ENCODE data around the gene GGN. TPM values are rescaled to one million over a fixed set of nuclear protein-coding genes. Genes with fewer than 3 reads are reported as not detected.

The GGN gene
- total and polyA plus RNA-seq, 9 of the 15 experiments (the other 6 are each of a cell fraction or from before 2014, with no cell fraction given), result 0.15 to 0.33 TPM; not detected in 7

DNA sequence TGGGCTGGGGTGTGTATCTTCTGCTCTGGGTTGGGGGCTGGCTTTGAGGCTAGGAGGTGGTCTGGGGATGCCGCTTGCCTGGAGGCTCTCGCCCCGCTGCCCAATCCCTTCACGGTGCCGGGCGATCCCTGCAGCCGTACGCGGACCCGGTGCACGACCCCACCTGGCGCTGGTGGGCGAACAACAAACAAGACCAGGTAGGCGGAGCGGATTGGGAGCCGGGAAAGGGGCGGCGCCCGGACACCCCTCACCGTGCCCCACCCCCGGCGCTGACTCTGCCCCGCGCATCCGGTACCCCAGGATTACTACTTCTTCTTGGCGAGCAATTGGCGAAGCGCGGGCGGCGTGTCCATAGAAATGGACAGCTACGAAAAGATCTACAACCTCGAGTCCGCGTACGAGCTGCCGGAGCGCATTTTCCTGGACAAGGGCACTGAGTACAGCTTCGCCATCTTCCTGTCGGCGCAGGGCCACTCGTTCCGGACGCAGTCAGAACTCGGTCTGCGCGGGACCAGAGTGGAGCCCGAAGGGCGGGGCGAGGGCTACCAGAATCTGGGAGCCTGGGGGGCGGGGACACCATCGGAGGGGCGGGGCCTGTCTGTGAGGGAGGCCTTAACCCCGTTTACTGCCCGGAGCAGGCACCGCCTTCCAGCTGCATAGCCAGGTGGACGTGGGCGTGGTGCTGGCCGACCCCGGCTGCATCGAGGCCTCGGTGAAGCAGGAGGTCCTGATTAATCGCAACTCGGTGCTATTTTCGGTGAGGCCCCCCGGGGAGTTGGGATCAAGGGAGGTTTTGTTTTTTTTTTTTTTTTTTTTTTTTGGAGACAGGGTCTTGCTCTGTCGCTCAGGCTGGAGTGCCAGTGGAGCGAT, 25.5 kb downstream of the GGN start (continued):
- TF ChIP-seq, protein P1, sequence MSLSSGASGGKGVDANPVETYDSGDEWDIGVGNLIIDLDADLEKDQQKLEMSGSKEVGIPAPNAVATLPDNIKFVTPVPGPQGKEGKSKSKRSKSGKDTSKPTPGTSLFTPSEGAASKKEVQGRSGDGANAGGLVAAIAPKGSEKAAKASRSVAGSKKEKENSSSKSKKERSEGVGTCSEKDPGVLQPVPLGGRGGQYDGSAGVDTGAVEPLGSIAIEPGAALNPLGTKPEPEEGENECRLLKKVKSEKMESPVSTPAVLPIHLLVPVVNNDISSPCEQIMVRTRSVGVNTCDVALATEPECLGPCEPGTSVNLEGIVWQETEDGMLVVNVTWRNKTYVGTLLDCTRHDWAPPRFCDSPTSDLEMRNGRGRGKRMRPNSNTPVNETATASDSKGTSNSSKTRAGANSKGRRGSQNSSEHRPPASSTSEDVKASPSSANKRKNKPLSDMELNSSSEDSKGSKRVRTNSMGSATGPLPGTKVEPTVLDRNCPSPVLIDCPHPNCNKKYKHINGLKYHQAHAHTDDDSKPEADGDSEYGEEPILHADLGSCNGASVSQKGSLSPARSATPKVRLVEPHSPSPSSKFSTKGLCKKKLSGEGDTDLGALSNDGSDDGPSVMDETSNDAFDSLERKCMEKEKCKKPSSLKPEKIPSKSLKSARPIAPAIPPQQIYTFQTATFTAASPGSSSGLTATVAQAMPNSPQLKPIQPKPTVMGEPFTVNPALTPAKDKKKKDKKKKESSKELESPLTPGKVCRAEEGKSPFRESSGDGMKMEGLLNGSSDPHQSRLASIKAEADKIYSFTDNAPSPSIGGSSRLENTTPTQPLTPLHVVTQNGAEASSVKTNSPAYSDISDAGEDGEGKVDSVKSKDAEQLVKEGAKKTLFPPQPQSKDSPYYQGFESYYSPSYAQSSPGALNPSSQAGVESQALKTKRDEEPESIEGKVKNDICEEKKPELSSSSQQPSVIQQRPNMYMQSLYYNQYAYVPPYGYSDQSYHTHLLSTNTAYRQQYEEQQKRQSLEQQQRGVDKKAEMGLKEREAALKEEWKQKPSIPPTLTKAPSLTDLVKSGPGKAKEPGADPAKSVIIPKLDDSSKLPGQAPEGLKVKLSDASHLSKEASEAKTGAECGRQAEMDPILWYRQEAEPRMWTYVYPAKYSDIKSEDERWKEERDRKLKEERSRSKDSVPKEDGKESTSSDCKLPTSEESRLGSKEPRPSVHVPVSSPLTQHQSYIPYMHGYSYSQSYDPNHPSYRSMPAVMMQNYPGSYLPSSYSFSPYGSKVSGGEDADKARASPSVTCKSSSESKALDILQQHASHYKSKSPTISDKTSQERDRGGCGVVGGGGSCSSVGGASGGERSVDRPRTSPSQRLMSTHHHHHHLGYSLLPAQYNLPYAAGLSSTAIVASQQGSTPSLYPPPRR (CRISPR knock-in tag; IDR thresholded peaks at IDR 0.05; ENCODE audit: borderline replicate concordance), result no peak
- TF ChIP-seq SMARCE1 (IDR thresholded peaks at IDR 0.05) (no peak), ZC3H11A (IDR thresholded peaks at IDR 0.05; ENCODE audit: low read depth, low read length) (no peak), ZFX (CRISPR knock-in tag; IDR thresholded peaks at IDR 0.05) (no peak), DNMT1 (IDR thresholded peaks at IDR 0.05) (no peak), ZNF717 (CRISPR knock-in tag; IDR thresholded peaks at IDR 0.05) (no peak), PURB (CRISPR knock-in tag; IDR thresholded peaks at IDR 0.05; ENCODE audit: low read depth) (no peak), XRCC4 (IDR thresholded peaks at IDR 0.05; ENCODE audit: extremely low read depth, insufficient read depth, insufficient read length) (no peak), ZNF311 (CRISPR knock-in tag; IDR thresholded peaks at IDR 0.05) (no peak), GTF2F1 (IDR thresholded peaks at IDR 0.05; ENCODE audit: low read depth, low read length) (no peak)
- TF ChIP-seq, protein P2, sequence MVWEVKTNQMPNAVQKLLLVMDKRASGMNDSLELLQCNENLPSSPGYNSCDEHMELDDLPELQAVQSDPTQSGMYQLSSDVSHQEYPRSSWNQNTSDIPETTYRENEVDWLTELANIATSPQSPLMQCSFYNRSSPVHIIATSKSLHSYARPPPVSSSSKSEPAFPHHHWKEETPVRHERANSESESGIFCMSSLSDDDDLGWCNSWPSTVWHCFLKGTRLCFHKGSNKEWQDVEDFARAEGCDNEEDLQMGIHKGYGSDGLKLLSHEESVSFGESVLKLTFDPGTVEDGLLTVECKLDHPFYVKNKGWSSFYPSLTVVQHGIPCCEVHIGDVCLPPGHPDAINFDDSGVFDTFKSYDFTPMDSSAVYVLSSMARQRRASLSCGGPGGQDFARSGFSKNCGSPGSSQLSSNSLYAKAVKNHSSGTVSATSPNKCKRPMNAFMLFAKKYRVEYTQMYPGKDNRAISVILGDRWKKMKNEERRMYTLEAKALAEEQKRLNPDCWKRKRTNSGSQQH (CRISPR knock-in tag; IDR thresholded peaks at IDR 0.05), result no peak
- TF ChIP-seq, protein P3, sequence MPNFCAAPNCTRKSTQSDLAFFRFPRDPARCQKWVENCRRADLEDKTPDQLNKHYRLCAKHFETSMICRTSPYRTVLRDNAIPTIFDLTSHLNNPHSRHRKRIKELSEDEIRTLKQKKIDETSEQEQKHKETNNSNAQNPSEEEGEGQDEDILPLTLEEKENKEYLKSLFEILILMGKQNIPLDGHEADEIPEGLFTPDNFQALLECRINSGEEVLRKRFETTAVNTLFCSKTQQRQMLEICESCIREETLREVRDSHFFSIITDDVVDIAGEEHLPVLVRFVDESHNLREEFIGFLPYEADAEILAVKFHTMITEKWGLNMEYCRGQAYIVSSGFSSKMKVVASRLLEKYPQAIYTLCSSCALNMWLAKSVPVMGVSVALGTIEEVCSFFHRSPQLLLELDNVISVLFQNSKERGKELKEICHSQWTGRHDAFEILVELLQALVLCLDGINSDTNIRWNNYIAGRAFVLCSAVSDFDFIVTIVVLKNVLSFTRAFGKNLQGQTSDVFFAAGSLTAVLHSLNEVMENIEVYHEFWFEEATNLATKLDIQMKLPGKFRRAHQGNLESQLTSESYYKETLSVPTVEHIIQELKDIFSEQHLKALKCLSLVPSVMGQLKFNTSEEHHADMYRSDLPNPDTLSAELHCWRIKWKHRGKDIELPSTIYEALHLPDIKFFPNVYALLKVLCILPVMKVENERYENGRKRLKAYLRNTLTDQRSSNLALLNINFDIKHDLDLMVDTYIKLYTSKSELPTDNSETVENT (CRISPR knock-in tag; IDR thresholded peaks at IDR 0.05), result no peak
- TF ChIP-seq, protein P4, sequence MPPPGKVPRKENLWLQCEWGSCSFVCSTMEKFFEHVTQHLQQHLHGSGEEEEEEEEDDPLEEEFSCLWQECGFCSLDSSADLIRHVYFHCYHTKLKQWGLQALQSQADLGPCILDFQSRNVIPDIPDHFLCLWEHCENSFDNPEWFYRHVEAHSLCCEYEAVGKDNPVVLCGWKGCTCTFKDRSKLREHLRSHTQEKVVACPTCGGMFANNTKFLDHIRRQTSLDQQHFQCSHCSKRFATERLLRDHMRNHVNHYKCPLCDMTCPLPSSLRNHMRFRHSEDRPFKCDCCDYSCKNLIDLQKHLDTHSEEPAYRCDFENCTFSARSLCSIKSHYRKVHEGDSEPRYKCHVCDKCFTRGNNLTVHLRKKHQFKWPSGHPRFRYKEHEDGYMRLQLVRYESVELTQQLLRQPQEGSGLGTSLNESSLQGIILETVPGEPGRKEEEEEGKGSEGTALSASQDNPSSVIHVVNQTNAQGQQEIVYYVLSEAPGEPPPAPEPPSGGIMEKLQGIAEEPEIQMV (tag; conservative IDR thresholded peaks at IDR 0.05; ENCODE audit: low read depth), result peak; percentile 89
- TF ChIP-seq, protein P5, sequence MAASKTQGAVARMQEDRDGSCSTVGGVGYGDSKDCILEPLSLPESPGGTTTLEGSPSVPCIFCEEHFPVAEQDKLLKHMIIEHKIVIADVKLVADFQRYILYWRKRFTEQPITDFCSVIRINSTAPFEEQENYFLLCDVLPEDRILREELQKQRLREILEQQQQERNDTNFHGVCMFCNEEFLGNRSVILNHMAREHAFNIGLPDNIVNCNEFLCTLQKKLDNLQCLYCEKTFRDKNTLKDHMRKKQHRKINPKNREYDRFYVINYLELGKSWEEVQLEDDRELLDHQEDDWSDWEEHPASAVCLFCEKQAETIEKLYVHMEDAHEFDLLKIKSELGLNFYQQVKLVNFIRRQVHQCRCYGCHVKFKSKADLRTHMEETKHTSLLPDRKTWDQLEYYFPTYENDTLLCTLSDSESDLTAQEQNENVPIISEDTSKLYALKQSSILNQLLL (CRISPR knock-in tag; IDR thresholded peaks at IDR 0.05; ENCODE audit: borderline replicate concordance), result no peak

All from K562 (cell line).